Heart left ventricle (tissue), 16 donors: ENCODE measurements around the gene ANGPTL4. TPM values are rescaled to one million over a fixed set of nuclear protein-coding genes. Genes with fewer than 3 reads are reported as not detected.
"Not testable (repeated sequence)": the region's sequence is repeated elsewhere in the genome, so short reads cannot be mapped to it uniquely, and the experiment has no call there.

Experiments used
- ATAC-seq, 4 donors: fragments of 200-7000 bp; cut with Tn5 transposase; one replicate each; pipeline ENCODE4 v1.9.1; 2020 to 2022; ENCODE audit warnings: moderate library complexity in 4 of 4, mild to moderate bottlenecking in 3 of 4, moderate number of reproducible peaks in 1 of 4
- DNase-seq, 5 donors: peaks; one replicate each; pipeline ENCODE4 v3.0.0-alpha.2; 2020
- H3K27ac ChIP-seq, 12 donors: fragments of 200-600 bp; sonication (generic) in 4 of 12; one replicate each; pipeline versions ENCODE4 v1.5.0 to v1.8.0; 2016 to 2022; ENCODE audit warnings: mild to moderate bottlenecking in 2 of 12
- H3K27me3 ChIP-seq, 9 donors: fragments of 200-600 bp; sonication (generic) in 2 of 9; one replicate each; pipeline versions ENCODE4 v1.5.1 to v1.8.0; 2016 to 2022; ENCODE audit warnings: mild to moderate bottlenecking in 3 of 9
- H3K36me3 ChIP-seq, 9 donors: fragments of 200-600 bp; sonication (generic) in 2 of 9; one replicate each; pipeline versions ENCODE4 v1.5.0 to v1.8.0; 2018 to 2022; ENCODE audit warnings: mild to moderate bottlenecking in 2 of 9
- H3K4me1 ChIP-seq, 12 donors: fragments of 200-600 bp; sonication (generic) in 4 of 12; one replicate each; pipeline versions ENCODE4 v1.5.0 to v1.8.0; 2016 to 2022; ENCODE audit warnings: mild to moderate bottlenecking in 3 of 12
- H3K4me3 ChIP-seq, 12 donors: fragments of 200-600 bp; sonication (generic) in 4 of 12; one replicate each; pipeline versions ENCODE4 v1.5.0 to v1.8.0; 2017 to 2022; ENCODE audit warnings: mild to moderate bottlenecking in 9 of 12, moderate library complexity in 4 of 12
- H3K9me3 ChIP-seq, 12 donors: fragments of 200-600 bp; sonication (generic) in 4 of 12; one replicate each; pipeline versions ENCODE4 v1.5.0 to v1.8.0; 2016 to 2022; ENCODE audit warnings: mild to moderate bottlenecking in 1 of 12
- POLR2A ChIP-seq, 2 donors: fragments of 450-650 bp; IDR thresholded peaks; one replicate each; pipeline ENCODE4 v1.6.1; 2017; ENCODE audit warnings: antibody characterized with exemption in 2 of 2, mild to moderate bottlenecking in 2 of 2, moderate library complexity in 2 of 2
- WGBS, 4 donors: extraction: QIAGEN DNeasy Blood & Tissue Kit in 2 of 4; methylation state at CpG; one replicate each; pipeline versions ENCODE4 v1.1.5 to v1.1.7; 2013 to 2018; 5-methylcytosine and 5-hydroxymethylcytosine counted together
- intact Hi-C, 10 donors: fragments of 100-400 bp; cut with DNase I; formaldehyde crosslinking; loops; one replicate each; pipeline versions ENCODE4 v1.11.1 to v1.14.2; 2022
- long read RNA-seq, 3 donors: library from polyadenylated mRNA; unstranded; transcript quantifications; one replicate each; pipeline ENCODE4 v2.0.0, GENCODE V29; 2020 to 2021
- polyA plus RNA-seq, 2 donors: library from polyadenylated mRNA; stranded (reverse); fragments of 200-250 nt; gene quantifications; one replicate each; pipeline ENCODE4 v1.2.3, GENCODE V29; 2013
- total RNA-seq, 9 donors: library from RNA; depleted of rRNA in 2 of 9; stranded (reverse); fragments of >200 nt in 2 of 9; fragmentation: NEBNext Ultra II Directional in 3 of 9; extraction: Animal tissue kit (Norgen Biotek cat#: 25700) in 3 of 9; gene quantifications; one replicate each; pipeline versions ENCODE4 v1.1.0 to v1.2.4, GENCODE V29; 2016 to 2023
- TF ChIP-seq, protein P1 (sequence below), 12 donors: fragments of 200-600 bp; sonication (generic) in 4 of 12; IDR thresholded peaks; one replicate each; pipeline versions ENCODE4 v1.5.0 to v1.8.0; 2018 to 2022; ENCODE audit warnings: antibody characterized with exemption in 12 of 12, mild to moderate bottlenecking in 5 of 12
- donor health status: ischemic (EF 13 %, LVEDD 7.1; RV severe dilation, severe dysfunction).
- donor health status: healthy with polysubstance abuse.
- donor health status: DM: no; HTN: yes; CAD: no.
- donor health status: DM: no; HTN: no; CAD: no.
- donor health status: ischemic (EF 25% LVEDD 6.9; RV normal size, moderate dysfunction).
- donor health status: ischemic (EF 25% LVEDD 5.7; RV mildly dilated, moderate dysfunction).
- donor health status: healthy.
- donor health status: DM: yes; HTN: yes; CAD: no.
- donor health status: ischemic (EF 35%, LVEDD 5.7; RV mildly dilated, moderate dysfunction).
- donor health status: nonischemic (EF 11% LVEDD 7.7; RV severe dilation, severe dysfunction).
- donor health status: DM: yes; HTN: yes; CAD: no.
- donor health status: PGD.
- donor health status: ischemic (EF 29% LVEDD 5.4; RV normal size, mild dysfunction).
- donor health status: nonischemic (EF 23%, LVEDD 6.1; RV moderate dilation, normal function).

Gene ANGPTL4, protein sequence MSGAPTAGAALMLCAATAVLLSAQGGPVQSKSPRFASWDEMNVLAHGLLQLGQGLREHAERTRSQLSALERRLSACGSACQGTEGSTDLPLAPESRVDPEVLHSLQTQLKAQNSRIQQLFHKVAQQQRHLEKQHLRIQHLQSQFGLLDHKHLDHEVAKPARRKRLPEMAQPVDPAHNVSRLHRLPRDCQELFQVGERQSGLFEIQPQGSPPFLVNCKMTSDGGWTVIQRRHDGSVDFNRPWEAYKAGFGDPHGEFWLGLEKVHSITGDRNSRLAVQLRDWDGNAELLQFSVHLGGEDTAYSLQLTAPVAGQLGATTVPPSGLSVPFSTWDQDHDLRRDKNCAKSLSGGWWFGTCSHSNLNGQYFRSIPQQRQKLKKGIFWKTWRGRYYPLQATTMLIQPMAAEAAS
- 100 to 1,000 TPM in 1 of 9 donors, 10 to 100 TPM in 4, 1 to 10 TPM in 4; 2.4 to 117 (median 10.8) TPM for total RNA-seq
- polyA plus RNA-seq: 10 to 100 TPM in 1 of 2 donors, 1 to 10 TPM in 1; 9.4 to 13.6 TPM
- long read RNA-seq, donor 1, partial matches to known transcripts: 1 of 9 reads
- long read RNA-seq, donor 1, other reads (novel, unspliced or antisense): 4 of 9 reads
- long read RNA-seq, donor 2, transcript ANGPTL4-202 (6 exons, 1,705 nt): minor isoform, 33 of 514 reads
- long read RNA-seq, donor 2, transcript ANGPTL4-201 (7 exons, 1,879 nt): major isoform, 342 of 514 reads
- long read RNA-seq, donor 2, partial matches to known transcripts: 68 of 514 reads
- long read RNA-seq, donor 2, other reads (novel, unspliced or antisense): 71 of 514 reads
- long read RNA-seq, donor 3, partial matches to known transcripts: 1 of 4 reads
- long read RNA-seq, donor 3, other reads (novel, unspliced or antisense): 1 of 4 reads

DNA sequence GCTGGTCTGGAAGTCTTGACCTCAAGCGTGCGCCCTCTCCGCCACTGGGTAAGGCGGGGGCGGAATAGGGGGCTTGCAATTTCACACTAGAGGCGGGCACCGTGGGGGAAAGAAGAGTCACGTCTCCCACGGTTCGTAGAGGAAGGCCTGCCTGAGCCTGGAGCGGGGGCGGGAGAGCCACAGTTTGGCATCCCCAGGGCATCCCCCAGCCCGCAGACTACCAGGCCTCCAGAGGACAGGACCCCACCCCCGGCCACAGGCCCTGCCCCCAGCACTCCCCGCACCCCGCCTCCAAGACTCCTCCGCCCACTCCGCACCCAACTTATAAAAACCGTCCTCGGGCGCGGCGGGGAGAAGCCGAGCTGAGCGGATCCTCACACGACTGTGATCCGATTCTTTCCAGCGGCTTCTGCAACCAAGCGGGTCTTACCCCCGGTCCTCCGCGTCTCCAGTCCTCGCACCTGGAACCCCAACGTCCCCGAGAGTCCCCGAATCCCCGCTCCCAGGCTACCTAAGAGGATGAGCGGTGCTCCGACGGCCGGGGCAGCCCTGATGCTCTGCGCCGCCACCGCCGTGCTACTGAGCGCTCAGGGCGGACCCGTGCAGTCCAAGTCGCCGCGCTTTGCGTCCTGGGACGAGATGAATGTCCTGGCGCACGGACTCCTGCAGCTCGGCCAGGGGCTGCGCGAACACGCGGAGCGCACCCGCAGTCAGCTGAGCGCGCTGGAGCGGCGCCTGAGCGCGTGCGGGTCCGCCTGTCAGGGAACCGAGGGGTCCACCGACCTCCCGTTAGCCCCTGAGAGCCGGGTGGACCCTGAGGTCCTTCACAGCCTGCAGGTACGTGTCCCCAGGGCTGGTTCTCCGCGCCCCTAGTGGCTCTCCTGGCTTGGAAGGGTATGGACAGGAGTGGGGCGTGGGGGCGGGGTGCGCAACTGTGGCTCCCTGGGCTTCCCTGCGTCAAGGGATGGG is at the start of gene ANGPTL4:
Gene ANGPTL4, plus strand, starts transcription at position 353 of the 969 bp plus-strand sequence. Its CDS starts 167 bp downstream, at position 520.
- Histone ChIP-seq H3K4me3 (peak within 1 kb of the TSS; percentile 56 to 89 (median 74)), H3K27me3 (peaks cover 0 to 9% (median 0%) of the 10 kb centered on the region in 9 donors), H3K36me3 (peaks cover 0 to 11% (median 0%) of the 10 kb centered on the region in 9 donors), H3K4me1 (peaks cover 16 to 79% (median 54%) of the 10 kb centered on the region in 12 donors), H3K9me3 (no peaks in the 10 kb centered on the region), H3K27ac (peak within 1 kb of the TSS; percentile 61 to 98 (median 81))
- TF ChIP-seq, protein P1, sequence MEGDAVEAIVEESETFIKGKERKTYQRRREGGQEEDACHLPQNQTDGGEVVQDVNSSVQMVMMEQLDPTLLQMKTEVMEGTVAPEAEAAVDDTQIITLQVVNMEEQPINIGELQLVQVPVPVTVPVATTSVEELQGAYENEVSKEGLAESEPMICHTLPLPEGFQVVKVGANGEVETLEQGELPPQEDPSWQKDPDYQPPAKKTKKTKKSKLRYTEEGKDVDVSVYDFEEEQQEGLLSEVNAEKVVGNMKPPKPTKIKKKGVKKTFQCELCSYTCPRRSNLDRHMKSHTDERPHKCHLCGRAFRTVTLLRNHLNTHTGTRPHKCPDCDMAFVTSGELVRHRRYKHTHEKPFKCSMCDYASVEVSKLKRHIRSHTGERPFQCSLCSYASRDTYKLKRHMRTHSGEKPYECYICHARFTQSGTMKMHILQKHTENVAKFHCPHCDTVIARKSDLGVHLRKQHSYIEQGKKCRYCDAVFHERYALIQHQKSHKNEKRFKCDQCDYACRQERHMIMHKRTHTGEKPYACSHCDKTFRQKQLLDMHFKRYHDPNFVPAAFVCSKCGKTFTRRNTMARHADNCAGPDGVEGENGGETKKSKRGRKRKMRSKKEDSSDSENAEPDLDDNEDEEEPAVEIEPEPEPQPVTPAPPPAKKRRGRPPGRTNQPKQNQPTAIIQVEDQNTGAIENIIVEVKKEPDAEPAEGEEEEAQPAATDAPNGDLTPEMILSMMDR (IDR thresholded peaks at IDR 0.05): peak in 8 of 12 donors; percentile 8 to 45 (median 20)
- TF ChIP-seq POLR2A (IDR thresholded peaks at IDR 0.05): peak in 1 of 2 donors; percentile 91
- ATAC-seq (peak in 3 of 4 donors; percentile 43 to 63 (median 59)), DNase-seq (peak; percentile 67 to 93 (median 84))
- WGBS, 4 donors: 1 to 2% (median 2%) methylated on average over 39 to 81 of the region's 81 CpGs
- intact Hi-C loops: loop anchor here in 6 of 10 donors (2.0 to 5.0 kb wide), 3 partner anchors 27 to 33 kb away; partner anchors contain the start of gene RAB11B (in 3 of the 6)

DNA sequence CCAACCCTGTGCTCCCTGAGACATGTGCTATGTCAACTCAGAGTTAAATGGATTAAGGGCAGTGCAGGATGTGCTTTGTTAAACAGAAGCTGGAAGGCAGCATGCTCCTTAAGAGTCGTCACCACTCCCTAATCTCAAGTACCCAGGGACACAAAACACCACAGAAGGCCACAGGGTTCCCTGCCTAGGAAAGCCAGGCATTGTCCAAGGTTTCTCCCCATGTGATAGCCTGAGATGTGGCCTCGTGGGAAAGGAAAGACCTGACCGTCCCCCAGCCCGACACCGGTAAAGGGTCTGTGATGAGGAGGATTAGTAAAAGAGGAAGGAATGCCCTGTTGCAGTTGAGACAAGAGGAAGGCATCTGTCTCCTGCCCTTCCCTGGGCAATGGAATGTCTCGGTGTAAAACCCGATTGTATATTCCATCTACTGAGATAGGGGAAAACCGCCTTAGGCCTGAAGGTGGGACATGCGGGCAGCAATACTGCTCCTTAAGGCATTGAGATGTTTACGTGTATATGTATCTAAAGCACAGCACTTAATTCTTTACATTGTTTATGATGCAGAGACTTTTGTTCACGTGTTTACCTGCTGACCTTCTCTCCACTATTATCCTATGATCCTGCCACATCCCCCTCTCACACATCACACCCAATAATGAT is 48.8 kb upstream of the ANGPTL4 start:
- intact Hi-C loops: loop anchor here in 1 of 10 donors (10.0 kb wide), 1 partner anchor 50 kb away; no protein-coding TSS in a partner anchor

DNA sequence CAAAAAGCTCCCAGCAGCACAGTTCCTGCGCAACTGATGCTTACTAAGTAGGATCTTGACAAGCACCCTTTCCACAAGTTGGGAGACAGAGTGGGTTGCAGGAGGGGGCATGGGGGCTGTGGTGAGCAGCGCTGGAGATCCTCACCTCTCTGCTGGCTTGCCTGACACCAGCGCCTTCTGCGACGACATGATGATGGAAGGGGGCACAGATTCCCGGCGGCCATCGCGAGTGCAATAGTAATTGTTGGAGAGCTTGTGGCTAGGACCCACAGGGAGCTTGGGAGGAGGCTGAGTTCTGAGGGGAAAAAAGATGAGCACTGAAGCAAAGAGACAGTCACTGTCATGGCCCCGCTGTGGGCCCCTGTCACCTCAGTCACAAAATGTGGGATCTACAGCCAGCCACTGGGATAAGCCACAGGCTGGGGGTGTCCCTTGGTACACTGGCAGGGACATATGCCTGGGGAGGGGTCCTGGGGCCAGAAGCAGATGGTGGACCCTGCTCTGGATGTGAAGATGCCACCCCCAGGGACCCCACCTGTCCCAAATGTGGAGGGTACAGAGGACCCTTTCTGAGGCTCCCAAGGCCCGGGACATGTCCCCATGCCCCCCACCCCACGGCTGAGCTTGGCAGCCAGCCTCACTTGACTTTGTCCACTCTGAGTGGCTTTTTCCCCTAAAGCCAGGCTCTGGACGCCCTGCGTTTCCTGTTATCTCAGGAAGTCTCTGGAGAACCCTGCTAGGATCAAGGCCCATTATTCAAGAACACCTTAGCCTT is 47.4 kb upstream of the ANGPTL4 start:
- Histone ChIP-seq H3K36me3 (peaks cover 0 to 60% (median 43%) of the 10 kb centered on the region in 9 donors), H3K4me3 (no peak overlapping the region), H3K9me3 (no peaks in the 10 kb centered on the region), H3K4me1 (peaks cover 0 to 31% (median 20%) of the 10 kb centered on the region in 12 donors), H3K27ac (peak overlapping the region in 1 of 12 donors; percentile 52), H3K27me3 (no peaks in the 10 kb centered on the region)
- TF ChIP-seq, protein P1 (IDR thresholded peaks at IDR 0.05): no peak
- TF ChIP-seq POLR2A (IDR thresholded peaks at IDR 0.05): no peak
- intact Hi-C loops: loop anchor here in 1 of 10 donors (10.0 kb wide), 1 partner anchor 52 kb away; no protein-coding TSS in a partner anchor
- peak in 2 of 5 donors; percentile 18 to 34 for DNase-seq
- ATAC-seq: no peak
- 71 to 88% (median 76%) methylated on average over 10 to 14 of the region's 14 CpGs for WGBS, 4 donors

More for the DNA sequence above, 48.8 kb upstream of the ANGPTL4 start:
- not testable (repeated sequence) for H3K4me3 ChIP-seq, ATAC-seq, H3K27me3 ChIP-seq, H3K9me3 ChIP-seq
- H3K27ac ChIP-seq: peak overlapping the region in 1 of 12 donors; percentile 13
- DNase-seq: peak in 3 of 5 donors; percentile 4 to 8 (median 5)
- 72 to 82% (median 77%) methylated on average over 11 of the region's 11 CpGs for WGBS, 4 donors
- peaks cover 0 to 31% (median 16%) of the 10 kb centered on the region in 12 donors for H3K4me1 ChIP-seq
- H3K36me3 ChIP-seq: peaks cover 0 to 74% (median 55%) of the 10 kb centered on the region in 9 donors

DNA sequence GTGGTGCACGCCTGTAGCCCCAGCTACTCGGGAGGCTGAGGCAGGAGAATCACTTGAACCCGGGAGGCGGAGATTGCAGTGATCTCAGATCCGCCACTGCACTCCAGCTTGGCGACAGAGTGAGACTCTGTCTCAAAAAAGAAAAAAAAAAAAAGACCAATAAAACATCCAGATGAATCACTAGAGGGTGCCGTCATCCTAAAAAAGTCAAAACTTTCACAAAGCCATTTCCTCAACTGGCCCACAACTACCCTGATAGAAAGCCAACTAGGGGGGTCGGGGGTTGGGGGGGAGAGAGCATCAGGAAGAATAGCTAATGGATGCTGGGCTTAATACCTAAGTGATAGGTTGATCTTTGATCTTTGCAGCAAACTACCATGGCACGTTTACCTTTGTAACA is 45.1 kb upstream of the ANGPTL4 start:
- ATAC-seq, H3K9me3 ChIP-seq, H3K4me3 ChIP-seq, H3K27ac ChIP-seq, H3K27me3 ChIP-seq, DNase-seq: not testable (repeated sequence)
- WGBS, 4 donors: 80 to 86% (median 83%) methylated on average over 9 of the region's 9 CpGs
- Histone ChIP-seq H3K4me1 (peaks cover 5 to 42% (median 29%) of the 10 kb centered on the region in 12 donors), H3K36me3 (peaks cover 0 to 54% (median 43%) of the 10 kb centered on the region in 9 donors)
- intact Hi-C loops: loop anchor here in 1 of 10 donors (10.0 kb wide), 1 partner anchor 54 kb away; no protein-coding TSS in a partner anchor
